ENCODE measurements around the gene PALMD. TPM values are rescaled to one million over a fixed set of nuclear protein-coding genes. Genes with fewer than 3 reads are reported as not detected.

PALMD gene
- total RNA-seq = 0.17 and 0.27 TPM in 2 replicates

- no peaks in the 10 kb centered on the region for H3K36me3 ChIP-seq (ENCODE audit: control insufficient read depth, insufficient read depth, low read length)
- no peaks in the 10 kb centered on the region for H3K27me3 ChIP-seq (ENCODE audit: control insufficient read depth, insufficient read depth, low read length)
- TF ChIP-seq CTCF (IDR thresholded peaks at IDR 0.05; ENCODE audit: insufficient read depth, low read length, poor library complexity, severe bottlenecking) = no peak
- DNase-seq (ENCODE audit: low read depth) = no peak
- no peak within 1 kb of the TSS for H3K4me3 ChIP-seq (ENCODE audit: low read depth, low read length)
These were observed at the start of gene PALMD for GRCh38 chr1:99645699-99646531. Gene PALMD, plus strand, starts transcription at chr1:99646113. Its CDS starts 205 bp downstream, at chr1:99646318.

GRCh38 chr1:99598738-99599411 lies 47.0 kb upstream of the PALMD start:
- no peaks in the 10 kb centered on the region for H3K27me3 ChIP-seq (ENCODE audit: control insufficient read depth, insufficient read depth, low read length)
- no peak overlapping the region for H3K4me3 ChIP-seq (ENCODE audit: low read depth, low read length)
- no peaks in the 10 kb centered on the region for H3K36me3 ChIP-seq (ENCODE audit: control insufficient read depth, insufficient read depth, low read length)
- DNase-seq (ENCODE audit: low read depth) = no peak
- TF ChIP-seq CTCF (IDR thresholded peaks at IDR 0.05; ENCODE audit: insufficient read depth, low read length, poor library complexity, severe bottlenecking) = no peak

GRCh38 chr1:99599678-99600175 lies 46.2 kb upstream of the PALMD start:
- H3K36me3 ChIP-seq (ENCODE audit: control insufficient read depth, insufficient read depth, low read length) = no peaks in the 10 kb centered on the region
- H3K4me3 ChIP-seq (ENCODE audit: low read depth, low read length) = no peak overlapping the region
- no peaks in the 10 kb centered on the region for H3K27me3 ChIP-seq (ENCODE audit: control insufficient read depth, insufficient read depth, low read length)
- peak; percentile 69 for DNase-seq (ENCODE audit: low read depth)
- no peak for TF ChIP-seq CTCF (IDR thresholded peaks at IDR 0.05; ENCODE audit: insufficient read depth, low read length, poor library complexity, severe bottlenecking)

GRCh38 chr1:99600782-99601181 lies 45.1 kb upstream of the PALMD start:
- TF ChIP-seq CTCF (IDR thresholded peaks at IDR 0.05; ENCODE audit: insufficient read depth, low read length, poor library complexity, severe bottlenecking) = no peak
- Histone ChIP-seq H3K27me3 (ENCODE audit: control insufficient read depth, insufficient read depth, low read length) (no peaks in the 10 kb centered on the region), H3K36me3 (ENCODE audit: control insufficient read depth, insufficient read depth, low read length) (no peaks in the 10 kb centered on the region), H3K4me3 (ENCODE audit: low read depth, low read length) (no peak overlapping the region)
- no peak for DNase-seq (ENCODE audit: low read depth)

- Histone ChIP-seq H3K4me3 (ENCODE audit: low read depth, low read length) (no peak overlapping the region), H3K27me3 (ENCODE audit: control insufficient read depth, insufficient read depth, low read length) (no peaks in the 10 kb centered on the region), H3K36me3 (ENCODE audit: control insufficient read depth, insufficient read depth, low read length) (no peaks in the 10 kb centered on the region)
- no peak for DNase-seq (ENCODE audit: low read depth)
- no peak for TF ChIP-seq CTCF (IDR thresholded peaks at IDR 0.05; ENCODE audit: insufficient read depth, low read length, poor library complexity, severe bottlenecking)
These were observed 44.7 kb upstream of the PALMD start for GRCh38 chr1:99601208-99601607.

All from kidney epithelial cell (primary cell).